C1 segment of cervical spinal cord (tissue), 14 donors: ENCODE results near the gene SERTM2.

Experiments used
- DNase-seq, 14 donors: peaks; one replicate each; lab custom pipeline; 2025; lab: John Stamatoyannopoulos, UW

The SERTM2 gene

DNA sequence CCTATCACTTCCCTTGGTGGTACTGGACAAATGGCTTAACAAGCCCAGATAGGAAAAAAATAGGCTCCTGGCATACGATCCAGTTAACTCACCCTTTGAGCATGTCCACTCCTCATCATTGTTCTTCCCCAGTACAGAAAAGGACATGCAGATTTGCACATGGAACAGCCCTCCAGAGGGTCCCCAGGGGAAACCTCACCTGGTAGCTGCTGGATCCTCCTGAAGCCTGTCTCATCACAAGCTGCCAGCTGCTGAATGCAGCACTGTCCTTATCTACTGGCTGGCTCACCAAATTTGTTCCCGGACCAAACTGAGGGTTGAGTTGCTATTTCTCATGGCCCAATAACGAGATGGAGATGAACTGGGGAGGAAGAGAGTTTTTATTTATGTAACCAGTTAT lies 49.4 kb downstream of the SERTM2 start:
- DNase-seq, result no peak

DNA sequence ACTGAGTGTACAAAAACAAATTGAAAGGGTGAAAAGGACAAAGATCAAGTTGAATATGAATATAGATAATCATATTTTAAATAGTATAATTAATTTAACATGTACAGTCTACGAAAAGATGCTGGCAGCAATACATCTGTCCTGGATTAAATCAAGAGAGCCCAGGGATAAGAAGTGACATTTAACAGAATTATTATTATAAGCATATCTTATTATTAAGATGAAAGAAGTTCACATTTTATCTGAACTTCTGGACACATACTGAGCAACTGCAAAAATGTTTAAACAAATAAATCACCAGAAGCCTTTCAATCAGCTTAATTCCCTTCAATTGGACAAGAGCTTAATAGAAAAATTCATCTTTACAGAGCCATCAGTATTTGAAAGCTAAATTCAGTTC lies 50.4 kb downstream of the SERTM2 start:
- no peak for DNase-seq

DNA sequence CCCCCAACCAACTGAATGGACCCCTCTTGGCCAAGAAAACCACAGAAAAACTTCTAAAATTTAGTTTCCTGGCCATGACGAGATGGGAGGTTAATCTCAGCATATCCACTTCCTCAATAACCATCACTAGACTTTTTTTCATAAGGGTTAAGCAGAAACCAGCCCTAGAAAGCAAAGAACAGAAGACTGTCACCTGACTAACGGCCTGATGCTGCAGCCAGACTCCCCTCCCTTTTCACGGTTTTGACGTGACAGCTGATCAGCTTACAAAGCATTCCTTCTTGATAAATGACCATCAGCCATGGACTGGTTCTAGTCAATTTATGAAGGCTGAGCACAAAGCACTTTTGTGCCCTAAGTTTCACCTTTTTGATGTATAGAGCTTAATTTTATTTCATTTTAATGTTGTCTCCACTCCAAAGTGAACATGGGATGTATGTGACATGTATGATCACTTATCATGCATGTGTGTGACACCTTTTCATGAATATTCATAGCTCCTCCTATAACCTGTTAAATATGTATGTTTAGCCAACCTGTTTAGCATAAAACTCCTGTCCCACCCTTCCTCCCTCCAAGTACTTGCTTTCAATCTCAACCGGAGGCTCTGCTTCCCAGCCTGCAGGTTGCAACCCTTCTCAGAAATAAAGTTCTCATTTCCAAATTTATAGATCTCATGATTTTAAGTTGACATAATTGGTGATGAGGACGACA lies 56.3 kb downstream of the SERTM2 start:
- DNase-seq, result no peak

DNA sequence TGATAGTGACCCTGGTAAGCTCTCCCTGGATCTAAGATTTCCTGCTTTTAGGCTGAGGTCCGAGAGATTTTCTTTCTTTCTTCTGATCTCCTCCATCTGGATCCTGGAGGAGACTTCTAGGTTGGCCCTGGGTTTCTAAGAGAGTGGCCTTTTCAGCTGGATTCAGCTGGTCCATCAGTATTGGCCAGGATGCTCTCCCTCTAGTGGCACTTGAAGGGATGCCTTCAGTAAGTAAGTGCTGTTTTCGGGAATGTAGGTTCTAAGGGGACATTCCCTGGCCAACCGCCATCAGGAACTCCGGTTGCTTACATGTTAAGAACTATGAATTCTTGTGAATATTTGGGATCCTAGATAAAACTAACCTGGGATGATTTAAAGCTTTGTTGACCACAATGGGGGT lies 56.9 kb downstream of the SERTM2 start:
- DNase-seq, result no peak

DNA sequence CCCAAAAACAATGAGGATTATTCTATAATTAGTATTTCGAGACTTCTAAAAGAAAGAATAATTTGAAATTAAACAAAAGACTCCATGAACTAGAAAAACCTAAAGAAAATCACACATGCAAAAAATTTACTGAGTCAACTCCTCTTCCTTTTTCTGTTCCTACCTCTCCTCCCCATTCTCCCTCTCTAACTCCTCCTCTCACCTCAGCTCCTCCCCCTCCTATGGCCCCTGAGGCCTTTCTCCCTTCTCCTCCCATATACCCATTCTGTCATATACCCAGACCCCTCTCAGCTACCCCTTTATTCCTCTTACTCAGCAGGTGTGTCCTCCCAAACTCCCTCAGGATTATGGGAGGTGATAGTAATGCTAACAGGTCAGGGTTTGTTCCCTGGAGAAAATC lies 57.4 kb downstream of the SERTM2 start:
- DNase-seq, result no peak
